HUES6 (cell line): ENCODE data around the gene FAM227B.

Source experiments
- H3K27ac ChIP-seq: 2 replicates; pipeline ENCODE4 v1.7.0; 2013; ENCODE audit warnings: low read depth, mild to moderate bottlenecking, low read length, inconsistent platforms
- H3K27me3 ChIP-seq: 2 replicates; pipeline ENCODE4 v1.6.1; 2013; ENCODE audit warnings: low read length; ENCODE audit not compliant: control insufficient read depth, insufficient read depth
- H3K36me3 ChIP-seq: 2 replicates; pipeline ENCODE4 v1.6.1; 2013; ENCODE audit warnings: low read length; ENCODE audit not compliant: control insufficient read depth, insufficient read depth
- H3K4me1 ChIP-seq: 2 replicates; pipeline ENCODE4 v1.6.1; 2013; ENCODE audit warnings: low read length; ENCODE audit not compliant: control insufficient read depth, insufficient read depth
- H3K4me3 ChIP-seq: 2 replicates; pipeline ENCODE4 v1.5.1; 2013; ENCODE audit warnings: low read depth, low read length
- H3K9ac ChIP-seq: one replicate; pipeline ENCODE4 v1.6.1; 2013; ENCODE audit warnings: mild to moderate bottlenecking, low read length
- H3K9me3 ChIP-seq: 2 replicates; pipeline ENCODE4 v1.6.1; 2013; ENCODE audit warnings: low read depth, low read length; ENCODE audit not compliant: control insufficient read depth, insufficient read depth

Gene FAM227B

GRCh38 chr15:49468481-49468839 lies 152.2 kb downstream of the FAM227B start:
- Histone ChIP-seq H3K9ac (no peak overlapping the region), H3K36me3 (no peaks in the 10 kb centered on the region), H3K4me1 (no peaks in the 10 kb centered on the region), H3K4me3 (no peak overlapping the region), H3K27me3 (no peaks in the 10 kb centered on the region), H3K27ac (no peak overlapping the region), H3K9me3 (no peaks in the 10 kb centered on the region)

- H3K9me3 ChIP-seq: no peaks in the 10 kb centered on the region
- H3K4me1 ChIP-seq: no peaks in the 10 kb centered on the region
- no peaks in the 10 kb centered on the region for H3K27me3 ChIP-seq
- H3K4me3 ChIP-seq: no peak overlapping the region
- no peak overlapping the region for H3K27ac ChIP-seq
- H3K36me3 ChIP-seq: no peaks in the 10 kb centered on the region
- no peak overlapping the region for H3K9ac ChIP-seq
Observed at GRCh38 chr15:49467746-49468480, 152.7 kb downstream of the FAM227B start.

GRCh38 chr15:49466119-49466518 lies 154.5 kb downstream of the FAM227B start:
- no peak overlapping the region for H3K9ac ChIP-seq
- no peak overlapping the region for H3K4me3 ChIP-seq
- H3K36me3 ChIP-seq: no peaks in the 10 kb centered on the region
- H3K9me3 ChIP-seq: no peaks in the 10 kb centered on the region
- no peak overlapping the region for H3K27ac ChIP-seq
- H3K4me1 ChIP-seq: no peaks in the 10 kb centered on the region
- no peaks in the 10 kb centered on the region for H3K27me3 ChIP-seq

DNA sequence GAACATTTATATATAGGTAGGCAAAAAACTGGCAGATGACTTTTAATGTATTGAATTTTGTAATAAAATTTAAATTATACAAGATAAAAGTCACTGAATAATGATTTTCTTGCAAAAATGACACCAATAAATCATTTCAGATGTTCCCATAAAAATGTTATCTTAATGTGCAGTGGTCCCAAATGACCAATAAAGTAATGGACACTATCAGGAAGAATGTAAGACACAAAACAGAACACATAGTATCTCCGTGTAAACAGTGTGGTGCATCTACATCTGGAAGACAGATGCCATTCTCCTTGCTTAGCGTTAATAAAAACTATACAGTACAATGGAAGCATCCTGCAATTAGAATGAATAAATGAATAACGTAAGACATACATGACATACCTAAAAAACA lies 156.1 kb downstream of the FAM227B start:
- no peaks in the 10 kb centered on the region for H3K36me3 ChIP-seq
- H3K9me3 ChIP-seq: no peaks in the 10 kb centered on the region
- H3K27ac ChIP-seq: no peak overlapping the region
- H3K27me3 ChIP-seq: no peaks in the 10 kb centered on the region
- H3K4me3 ChIP-seq: no peak overlapping the region
- H3K4me1 ChIP-seq: no peaks in the 10 kb centered on the region
- no peak overlapping the region for H3K9ac ChIP-seq

- Histone ChIP-seq H3K27ac (no peak overlapping the region), H3K9me3 (no peaks in the 10 kb centered on the region), H3K4me3 (no peak overlapping the region), H3K36me3 (no peaks in the 10 kb centered on the region), H3K4me1 (no peaks in the 10 kb centered on the region), H3K9ac (no peak overlapping the region), H3K27me3 (no peaks in the 10 kb centered on the region)
Observed at GRCh38 chr15:49462232-49462844, 158.3 kb downstream of the FAM227B start.

GRCh38 chr15:49460411-49460941 lies 160.1 kb downstream of the FAM227B start:
- Histone ChIP-seq H3K4me3 (no peak overlapping the region), H3K4me1 (no peaks in the 10 kb centered on the region), H3K9me3 (no peaks in the 10 kb centered on the region), H3K27ac (no peak overlapping the region), H3K9ac (no peak overlapping the region), H3K36me3 (no peaks in the 10 kb centered on the region), H3K27me3 (no peaks in the 10 kb centered on the region)

DNA sequence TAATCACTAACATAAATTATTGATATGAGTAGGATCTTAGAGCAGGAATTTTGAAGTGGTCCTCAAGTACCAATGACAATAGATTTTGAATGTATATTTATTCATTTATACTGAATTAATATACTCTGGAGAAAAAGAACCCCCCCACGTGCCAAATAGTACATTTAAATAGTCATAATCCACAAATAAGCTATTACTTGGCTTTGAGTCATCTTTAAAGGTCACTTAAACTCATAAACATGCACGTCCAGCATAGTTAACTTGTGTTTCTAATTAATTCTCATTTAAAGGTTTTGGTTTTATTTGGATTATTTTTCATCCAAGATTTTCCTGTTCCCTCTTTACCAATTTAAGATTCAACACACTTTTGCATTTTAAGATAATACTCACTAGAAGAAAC lies 162.5 kb downstream of the FAM227B start:
- no peaks in the 10 kb centered on the region for H3K27me3 ChIP-seq
- no peak overlapping the region for H3K4me3 ChIP-seq
- no peak overlapping the region for H3K9ac ChIP-seq
- H3K4me1 ChIP-seq: no peaks in the 10 kb centered on the region
- no peaks in the 10 kb centered on the region for H3K36me3 ChIP-seq
- no peak overlapping the region for H3K27ac ChIP-seq
- no peaks in the 10 kb centered on the region for H3K9me3 ChIP-seq

GRCh38 chr15:49456166-49456565 lies 164.5 kb downstream of the FAM227B start:
- Histone ChIP-seq H3K9ac (no peak overlapping the region), H3K9me3 (no peaks in the 10 kb centered on the region), H3K4me3 (no peak overlapping the region), H3K27ac (no peak overlapping the region), H3K27me3 (no peaks in the 10 kb centered on the region), H3K36me3 (no peaks in the 10 kb centered on the region), H3K4me1 (no peaks in the 10 kb centered on the region)

- Histone ChIP-seq H3K36me3 (no peaks in the 10 kb centered on the region), H3K4me1 (no peaks in the 10 kb centered on the region), H3K9ac (no peak overlapping the region), H3K9me3 (no peaks in the 10 kb centered on the region), H3K27me3 (no peaks in the 10 kb centered on the region), H3K27ac (no peak overlapping the region), H3K4me3 (no peak overlapping the region)
Observed at GRCh38 chr15:49452595-49452994, 168.0 kb downstream of the FAM227B start.

DNA sequence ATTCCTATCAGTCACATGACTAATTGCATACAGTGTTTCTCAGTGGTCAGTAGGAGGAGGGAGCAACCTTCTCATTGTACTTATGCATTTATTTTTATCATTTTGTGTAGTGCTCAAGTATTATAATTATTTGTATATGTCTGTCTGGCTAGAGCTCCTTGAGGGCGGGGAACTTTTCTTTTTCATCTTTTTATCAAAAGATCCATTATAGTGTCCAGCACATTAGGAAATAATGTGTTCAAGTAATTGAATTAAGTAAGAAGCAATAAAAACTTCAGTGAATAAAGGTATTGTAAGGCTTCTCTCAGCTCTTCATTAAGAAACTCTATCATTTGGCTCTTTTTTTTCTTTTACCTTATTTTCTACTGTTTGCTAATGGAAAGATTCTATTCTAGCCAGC lies 178.8 kb downstream of the FAM227B start:
- Histone ChIP-seq H3K4me1 (peaks cover 10% of the 10 kb centered on the region; the same call in 1 of the 2 replicates), H3K36me3 (no peaks in the 10 kb centered on the region), H3K27me3 (no peaks in the 10 kb centered on the region), H3K27ac (no peak overlapping the region), H3K9me3 (no peaks in the 10 kb centered on the region), H3K4me3 (no peak overlapping the region), H3K9ac (no peak overlapping the region)

DNA sequence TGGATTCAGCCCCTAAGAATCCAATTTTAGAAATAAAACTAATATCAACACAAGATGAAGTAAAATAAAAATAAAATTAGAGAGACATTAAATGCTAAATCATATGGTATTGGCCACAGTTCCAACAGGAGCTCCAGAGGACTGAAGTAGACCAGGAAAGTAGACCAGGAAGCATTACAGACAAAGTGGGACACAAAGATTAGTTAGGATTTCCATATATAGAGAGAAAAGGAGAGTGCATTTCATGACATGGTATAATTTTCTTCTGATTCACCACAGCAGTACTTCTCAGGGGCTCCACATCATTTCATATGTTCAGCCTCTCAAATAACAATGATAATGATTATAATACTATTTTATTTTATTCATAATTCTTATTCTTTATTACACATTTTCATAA lies 179.3 kb downstream of the FAM227B start:
- H3K36me3 ChIP-seq: no peaks in the 10 kb centered on the region
- no peaks in the 10 kb centered on the region for H3K27me3 ChIP-seq
- no peak overlapping the region for H3K9ac ChIP-seq
- H3K4me3 ChIP-seq: no peak overlapping the region
- H3K9me3 ChIP-seq: no peaks in the 10 kb centered on the region
- H3K27ac ChIP-seq: no peak overlapping the region
- H3K4me1 ChIP-seq: peaks cover 10% of the 10 kb centered on the region; the same call in 1 of the 2 replicates
